ENCODE data around the gene PHOSPHO1. TPM values are rescaled to one million over a fixed set of nuclear protein-coding genes. Genes with fewer than 3 reads are reported as not detected.

The PHOSPHO1 gene
- total and polyA plus RNA-seq, 2 donors (not counting 1 experiment from before 2014, with no cell fraction given), result 0.14 to 0.17 TPM

DNA sequence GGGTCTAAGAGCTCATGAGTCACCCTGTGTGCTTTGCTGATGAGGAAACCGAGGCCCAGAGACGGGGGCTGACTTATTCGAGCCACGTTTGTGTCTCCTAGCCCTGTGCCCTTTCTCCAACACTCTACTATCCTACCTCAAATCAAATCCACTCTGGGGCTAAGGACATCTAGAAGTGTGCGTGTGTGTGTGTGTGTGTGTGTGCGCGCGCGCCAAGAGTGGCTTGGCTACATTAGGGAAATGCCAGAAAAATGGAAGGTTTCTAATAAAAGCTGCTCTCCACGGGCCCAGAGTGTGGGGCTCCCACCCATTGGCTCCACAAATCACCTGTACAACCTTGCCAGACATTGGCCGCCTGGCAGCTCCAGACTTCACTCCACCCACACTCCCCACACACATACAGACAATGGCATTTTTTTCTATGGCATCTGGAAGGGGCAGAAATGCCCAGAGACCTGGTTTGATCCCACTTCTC, 30.3 kb upstream of the PHOSPHO1 start:
- Histone ChIP-seq H3K4me1 (ENCODE audit: control insufficient read depth, extremely low read depth, insufficient read depth, low read length) (no peaks in the 10 kb centered on the region), H3K9me3 (ENCODE audit: control insufficient read depth, insufficient read depth, low read depth, low read length) (no peaks in the 10 kb centered on the region), H3K36me3 (ENCODE audit: control insufficient read depth, insufficient read depth, low read length) (no peaks in the 10 kb centered on the region), H3K4me2 (ENCODE audit: extremely low read depth, insufficient read depth, low read length) (no peak overlapping the region), H3K27ac (ENCODE audit: insufficient read depth, low read length) (no peak overlapping the region), H2AFZ (ENCODE audit: low read length) (no peak overlapping the region), H4K20me1 (ENCODE audit: control insufficient read depth, extremely low read depth, insufficient read depth, low read length) (no peaks in the 10 kb centered on the region), H3K27me3 (ENCODE audit: control insufficient read depth, insufficient read depth, low read length) (no peaks in the 10 kb centered on the region), H3K79me2 (ENCODE audit: control insufficient read depth, insufficient read depth, low read length) (no peaks in the 10 kb centered on the region), H3K9ac (ENCODE audit: insufficient read depth, low read length) (no peak overlapping the region), H3K4me3 (replicated peaks in 1 of 4; ENCODE audit: control extremely low read depth in 1 of 4, insufficient read depth in 1 of 4, low read depth in 3 of 4, low read length in 4 of 4) (peak overlapping the region in 2 of 4 experiments; percentile 18 to 55)
- peak in 1 of 2 donors; percentile 89 for DNase-seq (ENCODE audit: low read depth in 2 of 2)
- TF ChIP-seq, protein P1, sequence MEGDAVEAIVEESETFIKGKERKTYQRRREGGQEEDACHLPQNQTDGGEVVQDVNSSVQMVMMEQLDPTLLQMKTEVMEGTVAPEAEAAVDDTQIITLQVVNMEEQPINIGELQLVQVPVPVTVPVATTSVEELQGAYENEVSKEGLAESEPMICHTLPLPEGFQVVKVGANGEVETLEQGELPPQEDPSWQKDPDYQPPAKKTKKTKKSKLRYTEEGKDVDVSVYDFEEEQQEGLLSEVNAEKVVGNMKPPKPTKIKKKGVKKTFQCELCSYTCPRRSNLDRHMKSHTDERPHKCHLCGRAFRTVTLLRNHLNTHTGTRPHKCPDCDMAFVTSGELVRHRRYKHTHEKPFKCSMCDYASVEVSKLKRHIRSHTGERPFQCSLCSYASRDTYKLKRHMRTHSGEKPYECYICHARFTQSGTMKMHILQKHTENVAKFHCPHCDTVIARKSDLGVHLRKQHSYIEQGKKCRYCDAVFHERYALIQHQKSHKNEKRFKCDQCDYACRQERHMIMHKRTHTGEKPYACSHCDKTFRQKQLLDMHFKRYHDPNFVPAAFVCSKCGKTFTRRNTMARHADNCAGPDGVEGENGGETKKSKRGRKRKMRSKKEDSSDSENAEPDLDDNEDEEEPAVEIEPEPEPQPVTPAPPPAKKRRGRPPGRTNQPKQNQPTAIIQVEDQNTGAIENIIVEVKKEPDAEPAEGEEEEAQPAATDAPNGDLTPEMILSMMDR (conservative IDR thresholded peaks at IDR 0.05 in 1 of 2, IDR thresholded peaks at IDR 0.05 in 1 of 2; ENCODE audit: low read depth in 1 of 2, low read length in 2 of 2), result no peak
- no peak for TF ChIP-seq EZH2 (IDR thresholded peaks at IDR 0.05; ENCODE audit: low read length, missing control alignments)

DNA sequence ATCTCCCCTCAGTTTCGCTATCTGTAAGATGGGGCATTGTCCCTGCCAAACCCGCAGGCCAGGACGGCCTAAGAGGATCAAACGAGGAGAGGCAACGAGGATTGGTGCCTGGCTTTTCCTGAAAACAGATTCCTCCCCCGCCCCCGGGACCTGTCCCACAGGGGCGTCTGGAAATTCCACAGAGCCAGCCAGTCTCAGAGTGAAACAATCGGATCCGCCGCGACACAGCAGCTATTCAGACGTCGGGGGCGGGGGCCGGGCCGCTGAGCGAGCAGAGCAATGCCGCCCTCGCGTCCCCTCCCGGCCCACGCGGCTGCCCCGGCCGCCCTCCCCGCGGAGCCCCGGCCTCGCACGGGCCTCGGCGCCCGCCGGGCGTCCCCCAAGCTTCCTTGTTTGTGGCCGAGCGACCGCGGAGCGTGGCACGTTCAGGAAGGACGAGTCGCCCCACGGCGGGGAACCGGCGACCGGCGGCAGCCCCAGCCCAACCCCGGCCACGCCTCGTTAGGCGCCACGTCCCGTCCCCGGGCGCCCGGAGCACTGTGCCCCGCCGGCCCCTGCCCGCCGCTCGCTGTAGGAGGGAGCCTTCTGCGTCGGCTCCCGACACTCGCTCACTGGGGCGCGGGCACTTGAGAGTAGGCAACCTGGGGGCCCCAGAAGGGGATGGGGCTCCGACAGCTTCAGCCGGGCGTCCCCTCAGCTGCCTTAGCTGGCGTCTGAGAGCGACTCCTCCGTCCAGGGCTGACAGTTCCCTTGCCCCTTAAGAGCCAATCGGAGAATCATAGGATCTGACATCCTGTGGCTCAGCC, 29.6 kb upstream of the PHOSPHO1 start:
- no peaks in the 10 kb centered on the region for H3K79me2 ChIP-seq (ENCODE audit: control insufficient read depth, insufficient read depth, low read length)
- H3K36me3 ChIP-seq (ENCODE audit: control insufficient read depth, insufficient read depth, low read length), result no peaks in the 10 kb centered on the region
- no peaks in the 10 kb centered on the region for H3K9me3 ChIP-seq (ENCODE audit: control insufficient read depth, insufficient read depth, low read depth, low read length)
- H3K27ac ChIP-seq (ENCODE audit: insufficient read depth, low read length), result peak overlapping the region; percentile 14
- no peaks in the 10 kb centered on the region for H4K20me1 ChIP-seq (ENCODE audit: control insufficient read depth, extremely low read depth, insufficient read depth, low read length)
- peak; percentile 62 to 82 for DNase-seq (ENCODE audit: low read depth in 2 of 2)
- peak overlapping the region; percentile 79 for H2AFZ ChIP-seq (ENCODE audit: low read length)
- H3K4me2 ChIP-seq (ENCODE audit: extremely low read depth, insufficient read depth, low read length), result peak overlapping the region; percentile 72
- H3K4me1 ChIP-seq (ENCODE audit: control insufficient read depth, extremely low read depth, insufficient read depth, low read length), result no peaks in the 10 kb centered on the region
- H3K4me3 ChIP-seq (replicated peaks in 1 of 4; ENCODE audit: control extremely low read depth in 1 of 4, insufficient read depth in 1 of 4, low read depth in 3 of 4, low read length in 4 of 4), result peak overlapping the region; percentile 24 to 55 (median 32)
- H3K9ac ChIP-seq (ENCODE audit: insufficient read depth, low read length), result peak overlapping the region; percentile 57
- H3K27me3 ChIP-seq (ENCODE audit: control insufficient read depth, insufficient read depth, low read length), result no peaks in the 10 kb centered on the region
- no peak for TF ChIP-seq EZH2 (IDR thresholded peaks at IDR 0.05; ENCODE audit: low read length, missing control alignments)
- TF ChIP-seq, protein P1 (conservative IDR thresholded peaks at IDR 0.05 in 1 of 2, IDR thresholded peaks at IDR 0.05 in 1 of 2; ENCODE audit: low read depth in 1 of 2, low read length in 2 of 2), result peak in 1 of 2 donors; percentile 3

DNA sequence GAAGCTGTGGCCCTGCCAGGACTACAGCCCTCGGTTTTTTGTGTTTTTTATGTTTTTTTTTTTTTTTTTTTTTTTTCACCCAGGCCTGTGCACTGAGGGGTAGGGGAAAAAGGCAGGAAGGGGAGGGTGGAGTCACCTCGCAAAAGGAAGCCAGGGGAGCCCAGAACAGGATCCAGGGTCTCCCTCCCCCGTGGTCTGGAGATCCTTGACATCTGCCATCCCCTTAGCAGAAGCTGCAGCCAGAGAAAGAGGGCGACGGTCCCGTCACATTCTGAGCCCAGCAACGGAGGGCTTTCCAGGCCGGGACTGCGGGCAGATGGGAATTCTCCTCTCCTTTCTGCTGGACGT, 29.1 kb upstream of the PHOSPHO1 start:
- no peak overlapping the region for H3K27ac ChIP-seq (ENCODE audit: insufficient read depth, low read length)
- no peak for TF ChIP-seq EZH2 (IDR thresholded peaks at IDR 0.05; ENCODE audit: low read length, missing control alignments)
- TF ChIP-seq, protein P1 (conservative IDR thresholded peaks at IDR 0.05 in 1 of 2, IDR thresholded peaks at IDR 0.05 in 1 of 2; ENCODE audit: low read depth in 1 of 2, low read length in 2 of 2), result no peak

More for the DNA sequence above, 29.1 kb upstream of the PHOSPHO1 start:
- DNase-seq (ENCODE audit: low read depth in 2 of 2), result no peak
- no peaks in the 10 kb centered on the region for H4K20me1 ChIP-seq (ENCODE audit: control insufficient read depth, extremely low read depth, insufficient read depth, low read length)
- H3K4me2 ChIP-seq (ENCODE audit: extremely low read depth, insufficient read depth, low read length), result peak overlapping the region; percentile 72
- no peak overlapping the region for H3K9ac ChIP-seq (ENCODE audit: insufficient read depth, low read length)
- H3K27me3 ChIP-seq (ENCODE audit: control insufficient read depth, insufficient read depth, low read length), result no peaks in the 10 kb centered on the region
- no peaks in the 10 kb centered on the region for H3K36me3 ChIP-seq (ENCODE audit: control insufficient read depth, insufficient read depth, low read length)
- H3K79me2 ChIP-seq (ENCODE audit: control insufficient read depth, insufficient read depth, low read length), result no peaks in the 10 kb centered on the region
- H2AFZ ChIP-seq (ENCODE audit: low read length), result peak overlapping the region; percentile 79
- H3K9me3 ChIP-seq (ENCODE audit: control insufficient read depth, insufficient read depth, low read depth, low read length), result no peaks in the 10 kb centered on the region
- no peaks in the 10 kb centered on the region for H3K4me1 ChIP-seq (ENCODE audit: control insufficient read depth, extremely low read depth, insufficient read depth, low read length)
- peak overlapping the region; percentile 24 to 55 (median 32) for H3K4me3 ChIP-seq (replicated peaks in 1 of 4; ENCODE audit: control extremely low read depth in 1 of 4, insufficient read depth in 1 of 4, low read depth in 3 of 4, low read length in 4 of 4)

Data from fibroblast of lung (primary cell).